Neural cell (in vitro differentiated cells): ENCODE data around the gene HIF1AN. TPM values are rescaled to one million over a fixed set of nuclear protein-coding genes. Genes with fewer than 3 reads are reported as not detected.

Experiments
- H2AFZ ChIP-seq: fragments of 200-600, 300-800 bp; sonication (generic), shearing (Covaris generic); 2 replicates; pipeline ENCODE4 v1.6.0; 2014; ENCODE audit warnings: low read depth, mild to moderate bottlenecking, antibody characterized with exemption, low read length, moderate library complexity
- H3F3A ChIP-seq: fragments of 200-600 bp; shearing (Covaris generic); 2 replicates; pipeline ENCODE4 v1.6.1; 2016; ENCODE audit warnings: mild to moderate bottlenecking, moderate library complexity, mixed read lengths, antibody characterized with exemption, low read length; ENCODE audit not compliant: insufficient read depth, poor library complexity, severe bottlenecking
- H3K27ac ChIP-seq: fragments of 200-600, 300-800 bp; sonication (generic), shearing (Covaris generic); 2 replicates; pipeline ENCODE4 v1.5.1; 2014; ENCODE audit warnings: mild to moderate bottlenecking, low read length, moderate library complexity
- H3K27me3 ChIP-seq: fragments of 300-800, 200-600 bp; sonication (generic), shearing (Covaris generic); 2 replicates; pipeline ENCODE4 v1.6.0; 2014; ENCODE audit warnings: mild to moderate bottlenecking, low read depth, low read length, moderate library complexity; ENCODE audit not compliant: insufficient read depth
- H3K36me3 ChIP-seq: fragments of 300-800, 200-600 bp; sonication (generic), shearing (Covaris generic); 2 replicates; pipeline ENCODE4 v1.5.1; 2014; ENCODE audit warnings: mild to moderate bottlenecking, antibody characterized with exemption, low read length, moderate library complexity; ENCODE audit not compliant: insufficient read depth
- H3K4me2 ChIP-seq: fragments of 300-800, 200-600 bp; sonication (generic), shearing (Covaris generic); 2 replicates; pipeline ENCODE4 v1.6.0; 2014; ENCODE audit warnings: mild to moderate bottlenecking, low read length
- H3K4me3 ChIP-seq: fragments of 300-800, 200-600 bp; sonication (generic), shearing (Covaris generic); 2 replicates; pipeline ENCODE4 v1.5.1; 2014; ENCODE audit warnings: mild to moderate bottlenecking, low read length, moderate library complexity
- H3K79me2 ChIP-seq: fragments of 200-600 bp; shearing (Covaris generic); replicated peaks from 2 replicates; pipeline ENCODE4 v1.6.0; 2014; ENCODE audit warnings: mild to moderate bottlenecking, low read length, moderate library complexity; ENCODE audit not compliant: insufficient read depth
- H3K9ac ChIP-seq: fragments of 300-800, 200-600 bp; sonication (generic), shearing (Covaris generic); 2 replicates; pipeline ENCODE4 v1.6.1; 2016; ENCODE audit warnings: mild to moderate bottlenecking, low read length, mixed read lengths
- H3K9me2 ChIP-seq: fragments of 200-600 bp; shearing (Covaris generic); 2 replicates; pipeline ENCODE4 v1.6.1; 2016; ENCODE audit warnings: mild to moderate bottlenecking, low read length, mixed read lengths; ENCODE audit not compliant: insufficient read depth
- H3K9me3 ChIP-seq: fragments of 200-600, 300-800 bp; sonication (generic), shearing (Covaris generic); 2 replicates; pipeline ENCODE4 v1.6.1; 2016; ENCODE audit warnings: mild to moderate bottlenecking, mixed run types, low read length, moderate library complexity, mixed read lengths
- H4K20me1 ChIP-seq: fragments of 200-600 bp; shearing (Covaris generic); 2 replicates; pipeline ENCODE4 v1.6.1; 2016; ENCODE audit warnings: mild to moderate bottlenecking, mixed run types; ENCODE audit not compliant: insufficient read depth
- EP300 ChIP-seq: fragments of 450-650 bp; conservative IDR thresholded peaks from 2 replicates; pipeline ENCODE4 v1.6.1; 2014; ENCODE audit warnings: antibody characterized with exemption, mild to moderate bottlenecking, moderate library complexity; ENCODE audit not compliant: poor library complexity, severe bottlenecking
- EZH2 ChIP-seq: fragments of 200-600, 300-800 bp; shearing (Covaris generic), sonication (generic); IDR thresholded peaks from 2 replicates; pipeline ENCODE4 v1.6.1; 2014; ENCODE audit warnings: antibody characterized with exemption, low read length, borderline replicate concordance, mild to moderate bottlenecking; ENCODE audit not compliant: insufficient read depth, poor library complexity, severe bottlenecking
- MXI1 ChIP-seq: fragments of 450-650 bp; conservative IDR thresholded peaks from 2 replicates; pipeline ENCODE4 v1.6.1; 2014; ENCODE audit warnings: antibody characterized with exemption, mild to moderate bottlenecking; ENCODE audit not compliant: poor library complexity, severe bottlenecking
- POLR2AphosphoS5 ChIP-seq: IDR thresholded peaks from 2 replicates; pipeline ENCODE4 v1.6.1; 2012
- RAD21 ChIP-seq: fragments of 450-650 bp; conservative IDR thresholded peaks from 2 replicates; pipeline ENCODE4 v1.6.1; 2014; ENCODE audit warnings: antibody characterized with exemption, mild to moderate bottlenecking, moderate library complexity
- SMC3 ChIP-seq: fragments of 450-650 bp; conservative IDR thresholded peaks from 2 replicates; pipeline ENCODE4 v1.6.1; 2014; ENCODE audit warnings: antibody characterized with exemption, mild to moderate bottlenecking, moderate library complexity; ENCODE audit not compliant: poor library complexity
- TAF1 ChIP-seq: IDR thresholded peaks from 2 replicates; pipeline ENCODE4 v1.6.1; 2012; ENCODE audit warnings: low read depth
- polyA plus RNA-seq: library from polyadenylated mRNA; depleted of rRNA; stranded (reverse); fragments of >200 nt; gene quantifications from 2 replicates; pipeline ENCODE4 v1.2.3, GENCODE V29; 2014
- TF ChIP-seq, protein P1 (sequence below): fragments of 450-650 bp; IDR thresholded peaks from 2 replicates; pipeline ENCODE4 v1.5.1; 2014; ENCODE audit warnings: antibody characterized with exemption, mild to moderate bottlenecking, moderate library complexity; ENCODE audit not compliant: poor library complexity, severe bottlenecking
- TF ChIP-seq, protein P2 (sequence below): IDR thresholded peaks from 2 replicates; pipeline ENCODE4 v1.6.1; 2012; ENCODE audit warnings: borderline replicate concordance

Gene HIF1AN
- polyA plus RNA-seq, 1 donor from 2014 or later: 16.1 TPM

DNA sequence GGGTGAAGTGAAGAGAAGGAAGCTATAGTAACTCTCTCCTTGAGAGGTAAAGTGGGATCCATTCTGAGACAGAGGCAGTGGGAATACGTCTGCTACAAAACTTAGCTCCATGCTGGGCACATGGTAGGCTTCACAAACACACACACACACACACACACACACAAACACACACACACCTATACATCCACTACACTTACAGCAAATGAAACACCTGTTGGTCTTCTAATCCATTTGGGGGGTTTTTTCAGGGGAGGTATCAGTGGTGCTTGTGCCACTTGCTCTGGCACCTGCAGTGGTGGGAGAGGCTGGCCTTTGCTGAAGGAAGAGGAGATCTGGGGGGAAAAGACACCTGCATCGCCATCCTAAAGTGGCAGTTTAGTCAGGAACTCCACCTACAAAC lies 30.6 kb upstream of the HIF1AN start:
- no peaks in the 10 kb centered on the region for H3K27me3 ChIP-seq
- no peak overlapping the region for H3K9ac ChIP-seq
- no peak overlapping the region for H3K4me3 ChIP-seq
- H3K9me2 ChIP-seq: no peaks in the 10 kb centered on the region
- peaks cover 14% of the 10 kb centered on the region for H3K36me3 ChIP-seq
- no peak overlapping the region for H3K27ac ChIP-seq
- no peak overlapping the region for H2AFZ ChIP-seq
- no peaks in the 10 kb centered on the region for H3K79me2 ChIP-seq
- H4K20me1 ChIP-seq: no peaks in the 10 kb centered on the region
- no peak overlapping the region for H3K4me2 ChIP-seq
- H3F3A ChIP-seq: no peaks in the 10 kb centered on the region
- no peaks in the 10 kb centered on the region for H3K9me3 ChIP-seq
- TF ChIP-seq SMC3: no peak
- TF ChIP-seq, protein P1, sequence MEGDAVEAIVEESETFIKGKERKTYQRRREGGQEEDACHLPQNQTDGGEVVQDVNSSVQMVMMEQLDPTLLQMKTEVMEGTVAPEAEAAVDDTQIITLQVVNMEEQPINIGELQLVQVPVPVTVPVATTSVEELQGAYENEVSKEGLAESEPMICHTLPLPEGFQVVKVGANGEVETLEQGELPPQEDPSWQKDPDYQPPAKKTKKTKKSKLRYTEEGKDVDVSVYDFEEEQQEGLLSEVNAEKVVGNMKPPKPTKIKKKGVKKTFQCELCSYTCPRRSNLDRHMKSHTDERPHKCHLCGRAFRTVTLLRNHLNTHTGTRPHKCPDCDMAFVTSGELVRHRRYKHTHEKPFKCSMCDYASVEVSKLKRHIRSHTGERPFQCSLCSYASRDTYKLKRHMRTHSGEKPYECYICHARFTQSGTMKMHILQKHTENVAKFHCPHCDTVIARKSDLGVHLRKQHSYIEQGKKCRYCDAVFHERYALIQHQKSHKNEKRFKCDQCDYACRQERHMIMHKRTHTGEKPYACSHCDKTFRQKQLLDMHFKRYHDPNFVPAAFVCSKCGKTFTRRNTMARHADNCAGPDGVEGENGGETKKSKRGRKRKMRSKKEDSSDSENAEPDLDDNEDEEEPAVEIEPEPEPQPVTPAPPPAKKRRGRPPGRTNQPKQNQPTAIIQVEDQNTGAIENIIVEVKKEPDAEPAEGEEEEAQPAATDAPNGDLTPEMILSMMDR: no peak
- TF ChIP-seq, protein P2, sequence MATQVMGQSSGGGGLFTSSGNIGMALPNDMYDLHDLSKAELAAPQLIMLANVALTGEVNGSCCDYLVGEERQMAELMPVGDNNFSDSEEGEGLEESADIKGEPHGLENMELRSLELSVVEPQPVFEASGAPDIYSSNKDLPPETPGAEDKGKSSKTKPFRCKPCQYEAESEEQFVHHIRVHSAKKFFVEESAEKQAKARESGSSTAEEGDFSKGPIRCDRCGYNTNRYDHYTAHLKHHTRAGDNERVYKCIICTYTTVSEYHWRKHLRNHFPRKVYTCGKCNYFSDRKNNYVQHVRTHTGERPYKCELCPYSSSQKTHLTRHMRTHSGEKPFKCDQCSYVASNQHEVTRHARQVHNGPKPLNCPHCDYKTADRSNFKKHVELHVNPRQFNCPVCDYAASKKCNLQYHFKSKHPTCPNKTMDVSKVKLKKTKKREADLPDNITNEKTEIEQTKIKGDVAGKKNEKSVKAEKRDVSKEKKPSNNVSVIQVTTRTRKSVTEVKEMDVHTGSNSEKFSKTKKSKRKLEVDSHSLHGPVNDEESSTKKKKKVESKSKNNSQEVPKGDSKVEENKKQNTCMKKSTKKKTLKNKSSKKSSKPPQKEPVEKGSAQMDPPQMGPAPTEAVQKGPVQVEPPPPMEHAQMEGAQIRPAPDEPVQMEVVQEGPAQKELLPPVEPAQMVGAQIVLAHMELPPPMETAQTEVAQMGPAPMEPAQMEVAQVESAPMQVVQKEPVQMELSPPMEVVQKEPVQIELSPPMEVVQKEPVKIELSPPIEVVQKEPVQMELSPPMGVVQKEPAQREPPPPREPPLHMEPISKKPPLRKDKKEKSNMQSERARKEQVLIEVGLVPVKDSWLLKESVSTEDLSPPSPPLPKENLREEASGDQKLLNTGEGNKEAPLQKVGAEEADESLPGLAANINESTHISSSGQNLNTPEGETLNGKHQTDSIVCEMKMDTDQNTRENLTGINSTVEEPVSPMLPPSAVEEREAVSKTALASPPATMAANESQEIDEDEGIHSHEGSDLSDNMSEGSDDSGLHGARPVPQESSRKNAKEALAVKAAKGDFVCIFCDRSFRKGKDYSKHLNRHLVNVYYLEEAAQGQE: no peak
- TF ChIP-seq EZH2: no peak
- TF ChIP-seq RAD21: no peak
- no peak for TF ChIP-seq MXI1
- TF ChIP-seq TAF1: no peak
- no peak for TF ChIP-seq POLR2AphosphoS5
- no peak for TF ChIP-seq EP300

DNA sequence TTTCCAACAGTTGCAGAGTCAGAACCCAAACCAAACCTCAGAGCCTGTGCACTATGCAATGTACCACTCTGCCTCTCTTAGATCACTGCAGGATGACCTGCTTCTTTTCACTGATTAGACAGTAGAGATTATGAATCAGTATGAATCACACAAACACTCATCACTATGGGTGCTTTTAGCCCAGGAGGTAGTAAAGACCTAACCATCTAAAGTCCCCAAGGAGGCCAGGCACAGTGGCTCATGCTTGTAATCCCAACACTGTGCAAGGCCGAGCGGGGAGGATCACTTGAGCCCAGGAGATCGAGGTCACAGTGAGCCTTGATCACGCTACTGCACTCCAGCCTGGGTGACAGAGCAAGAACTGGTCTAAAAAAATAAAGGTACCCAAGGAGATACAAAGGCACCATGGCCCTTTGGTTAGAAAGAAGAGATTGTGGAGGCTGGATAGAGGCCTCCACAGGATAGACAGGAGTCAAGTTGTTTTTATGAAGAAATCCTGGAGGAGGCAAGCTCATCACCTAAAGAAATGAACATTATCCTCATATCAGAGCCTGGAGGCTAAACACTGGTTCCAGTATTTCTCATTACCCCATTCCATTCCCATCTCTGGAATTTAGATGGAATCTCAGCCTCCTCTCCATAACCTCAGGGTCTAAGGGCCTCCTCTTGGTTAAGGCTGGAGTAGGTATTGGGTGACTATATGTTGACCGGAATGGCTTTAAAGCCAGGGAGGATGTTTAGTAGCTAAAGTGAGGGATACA lies 29.0 kb upstream of the HIF1AN start:
- H3K9me3 ChIP-seq: no peaks in the 10 kb centered on the region
- no peaks in the 10 kb centered on the region for H3F3A ChIP-seq
- no peak overlapping the region for H2AFZ ChIP-seq
- no peaks in the 10 kb centered on the region for H4K20me1 ChIP-seq
- TF ChIP-seq, protein P1: no peak
- TF ChIP-seq EZH2: no peak
- no peak for TF ChIP-seq SMC3
- no peak for TF ChIP-seq POLR2AphosphoS5
- TF ChIP-seq TAF1: no peak
- TF ChIP-seq MXI1: no peak
- no peak for TF ChIP-seq EP300
- TF ChIP-seq, protein P2: no peak
- no peak for TF ChIP-seq RAD21
- no peaks in the 10 kb centered on the region for H3K9me2 ChIP-seq
- H3K27me3 ChIP-seq: no peaks in the 10 kb centered on the region
- no peak overlapping the region for H3K9ac ChIP-seq
- H3K27ac ChIP-seq: no peak overlapping the region
- H3K4me2 ChIP-seq: no peak overlapping the region
- H3K79me2 ChIP-seq: no peaks in the 10 kb centered on the region
- H3K4me3 ChIP-seq: no peak overlapping the region
- peaks cover 10% of the 10 kb centered on the region for H3K36me3 ChIP-seq
